MM.1S (cell line): ENCODE results near the gene XRCC3.

ENCODE experiments used
- CTCF ChIP-seq: fragments of 300-600 bp; sonication (generic); IDR thresholded peaks from 2 replicates; pipeline ENCODE4 v1.5.1; 2016; ENCODE audit warnings: antibody characterized with exemption, low read length, mixed read lengths
- EZH2 ChIP-seq: fragments of 300-600 bp; sonication (generic); optimal IDR thresholded peaks from 2 replicates; pipeline ENCODE3; 2017; ENCODE audit warnings: low read depth, mild to moderate bottlenecking, antibody characterized with exemption, low read length, mixed read lengths

GRCh38 chr14:103738701-103739451, 23.6 kb upstream of the XRCC3 start:
- TF ChIP-seq CTCF = no peak
- no peak for TF ChIP-seq EZH2
